Memory B cell (primary cell): Measurements from ENCODE around the gene RPS24.
"Not testable (repeated sequence)": the region's sequence is repeated elsewhere in the genome, so short reads cannot be mapped to it uniquely, and the experiment has no call there.

Experiments
- ATAC-seq: fragments of 150-1000 bp; cut with Tn5 transposase; 2 replicates; pipeline ENCODE4 v1.10.0; 2021; ENCODE audit warnings: low read depth, mild to moderate bottlenecking, moderate library complexity
- DNase-seq, 2 donors: peaks; one replicate each; pipeline ENCODE4 v3.0.0; 2022; ENCODE audit warnings: low spot score in 2 of 2
- H3K27ac Mint-ChIP-seq: one replicate; pipeline ENCODE4 v1.8.0; 2022; ENCODE audit warnings: mild to moderate bottlenecking, moderate library complexity, mixed read lengths
- H3K27me3 Mint-ChIP-seq: one replicate; pipeline ENCODE4 v1.8.0; 2022; ENCODE audit warnings: mixed read lengths
- H3K36me3 Mint-ChIP-seq: one replicate; pipeline ENCODE4 v1.8.0; 2022; ENCODE audit warnings: mild to moderate bottlenecking, mixed read lengths
- H3K4me1 Mint-ChIP-seq: one replicate; pipeline ENCODE4 v1.8.0; 2022; ENCODE audit warnings: mixed read lengths
- H3K4me3 Mint-ChIP-seq: one replicate; pipeline ENCODE4 v1.8.0; 2022; ENCODE audit warnings: mild to moderate bottlenecking, moderate library complexity, mixed read lengths
- H3K9me3 Mint-ChIP-seq: one replicate; pipeline ENCODE4 v1.8.0; 2022; ENCODE audit warnings: mixed read lengths

Gene RPS24

DNA sequence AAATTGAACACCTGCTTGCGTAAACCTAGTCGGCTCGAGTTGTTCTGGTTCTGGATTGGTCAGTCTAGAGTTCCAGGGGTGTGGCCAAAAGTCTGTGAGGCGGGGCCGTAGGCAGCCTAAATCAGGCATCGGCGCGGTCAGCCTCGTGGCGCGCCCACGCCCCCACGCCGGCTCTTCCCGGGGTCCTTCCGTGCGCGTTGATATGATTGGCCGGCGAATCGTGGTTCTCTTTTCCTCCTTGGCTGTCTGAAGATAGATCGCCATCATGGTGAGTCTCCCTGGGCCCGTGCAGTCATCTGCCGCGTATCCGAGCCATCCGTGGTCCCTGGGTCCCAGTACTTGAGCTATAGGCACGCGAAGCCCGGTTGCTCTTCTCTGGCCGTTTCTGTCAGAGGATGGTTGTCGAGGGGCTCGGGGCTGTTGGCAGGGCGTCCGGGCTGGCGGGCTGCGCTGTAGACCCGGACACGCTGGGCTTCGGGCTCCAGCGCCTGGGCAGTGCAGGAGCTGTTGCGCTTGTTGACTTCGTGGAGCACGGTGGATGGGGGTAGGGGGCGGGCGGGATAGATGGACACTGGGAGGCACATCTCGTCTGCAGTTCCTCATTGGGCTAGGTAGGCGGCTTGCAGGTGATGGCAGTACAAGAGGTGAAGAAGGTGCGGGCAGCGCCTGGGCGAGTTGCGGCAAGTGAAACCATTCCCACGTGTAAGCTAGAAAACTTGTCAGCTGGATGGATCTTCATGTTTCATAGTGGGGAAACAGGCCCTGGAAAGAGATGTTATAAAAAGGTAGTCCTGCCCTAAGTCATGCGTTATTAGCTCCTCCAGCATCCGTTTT lies at the start of gene RPS24:
RPS24 (plus strand) TSS at position 227 of the 834 bp plus-strand sequence; CDS start at position 266, 39 bp downstream.
- Mint-ChIP-seq H3K4me3 (peak within 1 kb of the TSS; percentile 90), H3K27me3 (no peaks in the 10 kb centered on the region), H3K9me3 (peaks cover 1% of the 10 kb centered on the region), H3K4me1 (peaks cover 33% of the 10 kb centered on the region), H3K36me3 (peaks cover 13% of the 10 kb centered on the region), H3K27ac (peak within 1 kb of the TSS; percentile 88)
- peak; percentile 85 for ATAC-seq
- peak; percentile 93 to 94 for DNase-seq

DNA sequence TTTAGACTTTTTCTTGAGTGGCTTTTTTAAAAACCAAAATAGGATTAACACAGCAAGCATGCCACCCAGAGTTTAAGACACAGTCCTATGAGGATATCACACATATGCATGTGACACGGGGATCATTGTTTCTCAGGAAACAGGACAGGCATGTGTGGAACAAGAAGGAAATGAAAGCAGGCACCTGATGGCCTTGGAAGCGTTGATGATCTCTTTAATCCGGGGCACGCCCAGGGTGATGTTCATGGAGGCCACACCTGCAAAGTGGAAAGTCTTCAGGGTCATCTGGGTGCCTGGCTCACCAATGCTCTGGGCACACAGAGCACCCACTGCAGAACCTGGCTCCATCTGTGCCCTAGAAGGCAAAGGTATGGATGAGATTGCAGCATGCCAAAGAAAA lies 48.7 kb upstream of the RPS24 start:
- Mint-ChIP-seq H3K4me1 (no peaks in the 10 kb centered on the region), H3K36me3 (peaks cover 30% of the 10 kb centered on the region), H3K9me3 (no peaks in the 10 kb centered on the region), H3K27me3 (no peaks in the 10 kb centered on the region), H3K4me3 (no peak overlapping the region), H3K27ac (no peak overlapping the region)
- DNase-seq (no peak), ATAC-seq (no peak)

DNA sequence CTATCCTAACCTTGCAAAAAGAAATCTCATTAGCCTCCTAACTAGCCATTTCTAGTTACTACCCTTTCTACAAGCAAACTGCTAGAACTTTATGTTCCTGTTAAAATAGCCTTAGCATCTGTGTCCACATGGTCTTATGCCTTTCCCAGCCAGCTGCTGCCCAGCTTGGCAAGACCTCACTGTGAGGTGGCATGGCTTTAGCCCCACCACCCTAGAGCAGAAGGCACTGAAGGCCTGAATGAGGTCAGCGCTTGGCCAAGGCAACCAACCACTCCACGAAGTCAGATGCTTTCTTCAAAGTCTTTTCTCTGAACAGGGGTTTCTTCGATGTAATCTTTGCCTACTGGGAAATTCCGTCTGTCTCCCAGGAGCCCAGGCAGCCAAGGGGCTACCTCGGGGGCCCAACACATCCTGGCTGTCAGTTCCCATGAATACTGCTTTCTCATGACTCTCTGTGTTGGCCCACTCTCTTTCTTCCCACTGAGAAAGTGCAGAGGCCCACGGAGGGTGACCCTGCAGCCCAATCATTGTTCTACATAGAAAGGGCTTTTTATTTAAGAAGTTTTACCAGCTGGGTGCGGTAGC lies 45.9 kb upstream of the RPS24 start:
- no peaks in the 10 kb centered on the region for H3K27me3 Mint-ChIP-seq
- no peak overlapping the region for H3K27ac Mint-ChIP-seq
- H3K9me3 Mint-ChIP-seq: no peaks in the 10 kb centered on the region
- H3K4me1 Mint-ChIP-seq: no peaks in the 10 kb centered on the region
- H3K36me3 Mint-ChIP-seq: peaks cover 31% of the 10 kb centered on the region
- DNase-seq: no peak
- ATAC-seq: no peak
- H3K4me3 Mint-ChIP-seq: no peak overlapping the region

DNA sequence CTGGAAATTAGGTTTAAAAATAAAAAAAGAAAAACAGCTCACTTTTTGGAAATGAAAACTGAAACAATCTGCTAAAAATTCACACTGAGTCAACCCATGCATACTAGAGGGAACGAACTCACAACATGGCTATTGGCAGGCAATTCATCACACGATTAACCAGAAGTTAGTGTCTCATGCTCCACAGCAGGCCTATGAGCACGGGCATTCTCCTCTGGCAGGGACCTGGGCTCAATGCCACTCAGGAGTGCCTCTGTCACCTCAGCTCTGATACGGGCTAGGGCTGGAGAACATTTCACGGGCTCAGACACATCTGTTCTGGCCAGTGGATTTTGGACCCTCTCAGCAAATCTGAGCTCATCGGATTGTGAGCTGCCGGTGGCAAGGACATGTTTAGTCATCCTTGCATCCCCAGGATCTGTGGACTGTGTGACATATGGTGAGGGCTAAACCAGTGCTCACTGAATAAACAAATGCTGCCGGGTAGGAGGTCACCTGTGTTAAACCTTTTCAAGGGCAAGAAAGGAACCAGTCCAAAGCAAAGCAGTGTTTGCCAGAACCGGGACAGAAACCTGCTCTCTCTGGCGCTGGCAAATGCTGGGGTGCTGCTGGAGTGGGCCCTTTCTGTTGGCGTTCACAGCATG lies 44.5 kb upstream of the RPS24 start:
- DNase-seq (no peak), ATAC-seq (no peak)
- H3K4me3 Mint-ChIP-seq: no peak overlapping the region
- no peaks in the 10 kb centered on the region for H3K4me1 Mint-ChIP-seq
- no peaks in the 10 kb centered on the region for H3K27me3 Mint-ChIP-seq
- peaks cover 34% of the 10 kb centered on the region for H3K36me3 Mint-ChIP-seq
- no peak overlapping the region for H3K27ac Mint-ChIP-seq
- H3K9me3 Mint-ChIP-seq: no peaks in the 10 kb centered on the region

DNA sequence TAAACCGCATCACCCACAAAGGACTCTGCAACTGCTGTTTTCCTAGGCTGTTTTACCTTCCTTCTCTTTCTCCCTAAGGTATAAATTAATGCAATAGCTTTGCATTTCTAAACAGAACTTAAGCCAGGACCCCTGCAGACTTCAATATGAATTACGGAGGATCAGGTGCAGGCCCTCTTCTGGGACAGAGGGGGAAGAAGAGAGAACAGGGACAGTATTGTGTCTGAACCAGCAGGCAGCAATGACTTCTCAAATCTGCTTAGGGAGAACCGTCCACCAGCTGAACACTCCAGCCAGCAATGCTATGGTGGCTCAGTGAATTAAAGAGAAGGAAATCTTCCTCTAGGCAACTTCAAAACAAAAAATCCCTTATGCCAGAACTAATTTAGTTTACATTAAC lies 40.0 kb upstream of the RPS24 start:
- H3K9me3 Mint-ChIP-seq: no peaks in the 10 kb centered on the region
- H3K4me3 Mint-ChIP-seq: no peak overlapping the region
- H3K36me3 Mint-ChIP-seq: peaks cover 40% of the 10 kb centered on the region
- no peaks in the 10 kb centered on the region for H3K27me3 Mint-ChIP-seq
- no peak for ATAC-seq
- DNase-seq: no peak
- H3K27ac Mint-ChIP-seq: no peak overlapping the region
- H3K4me1 Mint-ChIP-seq: peaks cover 3% of the 10 kb centered on the region

DNA sequence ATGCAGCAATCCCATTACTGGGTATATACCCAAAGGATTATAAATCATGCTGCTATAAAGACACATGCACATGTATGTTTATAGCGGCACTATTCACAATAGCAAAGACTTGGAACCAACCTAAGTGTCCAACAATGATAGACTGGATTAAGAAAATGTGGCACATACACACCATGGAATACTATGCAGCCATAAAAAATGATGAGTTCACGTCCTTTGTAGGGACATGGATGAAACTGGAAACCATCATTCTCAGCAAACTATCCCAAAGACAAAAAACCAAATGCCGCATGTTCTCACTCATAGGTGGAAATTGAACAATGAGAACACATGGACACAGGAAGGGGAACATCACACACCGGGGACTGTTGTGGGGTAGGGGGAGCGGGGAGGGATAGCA lies 34.9 kb upstream of the RPS24 start:
- not testable (repeated sequence) for ATAC-seq, H3K9me3 Mint-ChIP-seq, H3K27me3 Mint-ChIP-seq, H3K4me3 Mint-ChIP-seq, H3K4me1 Mint-ChIP-seq, DNase-seq, H3K27ac Mint-ChIP-seq
- H3K36me3 Mint-ChIP-seq: peaks cover 41% of the 10 kb centered on the region

DNA sequence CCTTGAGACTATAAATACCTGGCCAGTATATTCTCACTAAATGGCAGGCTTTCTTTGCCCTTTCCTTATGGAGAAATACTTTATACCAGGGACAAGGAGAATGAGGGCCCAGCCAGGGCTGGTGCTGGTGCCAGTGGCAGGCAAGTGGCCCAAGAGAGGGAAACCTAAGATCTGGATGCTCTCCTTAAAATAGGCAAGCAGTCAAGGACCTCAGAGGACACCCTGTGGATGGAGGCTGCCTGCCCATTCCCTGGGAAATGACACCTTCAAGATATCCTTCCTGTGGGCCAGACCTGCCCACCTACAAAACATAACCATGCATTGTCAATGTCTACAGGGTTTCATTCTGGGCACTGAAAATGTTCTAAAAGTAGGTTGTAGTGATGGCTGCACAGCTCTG lies 33.5 kb upstream of the RPS24 start:
- no peak for DNase-seq

DNA sequence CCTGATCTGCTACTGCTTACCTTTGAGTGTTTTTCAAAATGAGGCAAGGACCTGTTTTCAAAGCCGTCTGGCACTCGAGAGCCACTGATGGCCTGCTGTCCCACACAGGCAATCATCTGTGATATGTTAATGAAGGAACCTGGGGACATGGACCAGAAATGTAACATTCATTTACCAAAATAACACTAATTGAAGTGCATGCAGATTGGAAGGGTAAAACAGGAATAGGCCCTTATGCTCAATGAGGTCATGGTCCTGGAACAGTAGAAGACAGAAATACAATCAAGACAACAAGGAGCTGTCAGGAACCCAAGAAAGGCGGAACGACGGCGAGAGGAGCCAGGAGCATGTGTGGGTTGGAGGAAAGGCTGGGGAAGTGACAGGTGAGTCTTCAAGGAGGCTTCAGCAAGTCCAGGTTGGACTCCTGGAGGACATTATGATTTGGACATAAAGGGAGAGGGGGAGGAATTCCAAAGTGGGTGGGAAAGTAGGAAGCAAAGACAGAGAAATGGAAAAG lies 32.6 kb upstream of the RPS24 start:
- no peak for DNase-seq
- Mint-ChIP-seq H3K4me3 (no peak overlapping the region), H3K27me3 (no peaks in the 10 kb centered on the region), H3K9me3 (no peaks in the 10 kb centered on the region), H3K4me1 (peaks cover 3% of the 10 kb centered on the region), H3K27ac (peak overlapping the region; percentile 9), H3K36me3 (peaks cover 47% of the 10 kb centered on the region)
- ATAC-seq: no peak

More for the DNA sequence above, 33.5 kb upstream of the RPS24 start:
- Mint-ChIP-seq H3K27me3 (no peaks in the 10 kb centered on the region), H3K36me3 (peaks cover 42% of the 10 kb centered on the region), H3K9me3 (no peaks in the 10 kb centered on the region), H3K4me3 (no peak overlapping the region), H3K27ac (no peak overlapping the region), H3K4me1 (peaks cover 3% of the 10 kb centered on the region)
- no peak for ATAC-seq

DNA sequence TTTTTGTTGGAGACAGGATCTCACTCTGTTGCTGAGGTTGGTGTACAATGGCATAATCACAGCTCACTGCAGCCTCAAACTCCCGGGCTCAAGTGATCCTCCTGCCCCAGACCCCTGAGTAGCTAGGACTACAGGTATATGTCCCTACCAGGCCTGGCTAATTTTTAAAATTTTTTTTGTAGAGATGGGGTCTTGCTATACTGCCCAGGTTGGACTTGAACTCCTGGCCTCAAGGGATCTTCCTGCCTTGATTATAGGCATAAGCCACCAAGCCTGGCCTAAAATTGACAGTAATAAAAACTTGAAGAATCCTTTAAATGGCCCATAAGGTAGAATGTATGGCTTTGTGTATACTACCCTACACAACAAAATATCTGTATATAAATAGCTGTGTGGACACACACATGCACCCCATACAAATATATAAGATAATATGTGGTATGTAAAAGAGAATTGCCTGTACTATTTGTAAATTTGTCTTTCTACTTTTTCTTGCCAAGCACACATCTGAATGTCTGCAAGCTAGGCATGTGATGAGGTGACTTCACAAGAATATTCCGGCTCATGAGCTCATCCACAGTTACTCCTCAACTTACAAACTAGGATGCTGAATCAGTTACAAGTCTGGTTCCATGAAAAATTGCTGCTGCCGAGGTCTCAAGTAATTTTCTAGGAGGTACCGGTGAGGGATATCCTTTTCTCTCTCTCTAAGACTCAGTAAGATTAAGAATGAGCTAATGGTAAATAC lies 30.9 kb upstream of the RPS24 start:
- H3K27me3 Mint-ChIP-seq: no peaks in the 10 kb centered on the region
- peaks cover 41% of the 10 kb centered on the region for H3K36me3 Mint-ChIP-seq
- no peaks in the 10 kb centered on the region for H3K4me1 Mint-ChIP-seq
- no peak for ATAC-seq
- no peaks in the 10 kb centered on the region for H3K9me3 Mint-ChIP-seq
- H3K27ac Mint-ChIP-seq: no peak overlapping the region
- H3K4me3 Mint-ChIP-seq: no peak overlapping the region
- no peak for DNase-seq

DNA sequence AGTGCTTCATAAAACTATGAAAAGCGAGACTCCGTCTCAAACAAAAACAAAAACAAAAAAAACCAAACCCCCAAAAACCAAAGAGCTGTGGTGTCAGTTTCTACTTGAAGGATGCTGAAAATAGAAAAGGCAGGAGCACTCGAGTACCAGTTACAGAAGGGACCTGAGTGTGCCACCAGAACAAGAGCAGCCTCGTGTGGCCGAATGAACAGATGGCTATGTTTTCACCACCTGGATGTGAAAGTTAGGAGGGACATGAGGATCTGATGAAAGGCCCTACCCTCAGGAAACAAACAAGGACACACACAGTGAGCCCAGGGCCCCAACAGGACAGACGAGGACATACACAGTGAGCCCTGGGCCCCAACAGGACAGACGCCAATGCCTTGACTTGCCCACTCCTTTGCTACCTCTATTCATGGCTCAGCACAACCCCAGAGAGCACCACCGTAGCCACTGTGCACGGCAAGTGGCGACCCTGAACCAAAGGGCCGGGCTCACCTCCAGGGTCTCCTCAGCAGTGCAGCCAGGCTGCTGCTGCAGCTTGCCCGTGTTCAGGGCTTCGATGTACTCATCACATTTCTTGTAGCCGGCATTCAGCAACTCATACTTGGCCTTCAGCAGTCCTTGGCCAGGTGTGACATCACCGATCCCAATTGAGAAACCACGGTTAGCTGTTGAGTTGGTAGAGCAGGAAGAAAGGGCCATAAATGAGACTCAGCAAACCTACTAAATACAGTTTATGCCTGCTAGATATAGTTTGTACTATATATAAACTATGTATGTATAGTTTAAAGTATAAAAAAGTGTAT lies 29.2 kb upstream of the RPS24 start:
- Mint-ChIP-seq H3K27ac (no peak overlapping the region), H3K9me3 (no peaks in the 10 kb centered on the region), H3K27me3 (no peaks in the 10 kb centered on the region), H3K4me1 (no peaks in the 10 kb centered on the region), H3K4me3 (no peak overlapping the region), H3K36me3 (peaks cover 35% of the 10 kb centered on the region)
- DNase-seq (no peak), ATAC-seq (no peak)

DNA sequence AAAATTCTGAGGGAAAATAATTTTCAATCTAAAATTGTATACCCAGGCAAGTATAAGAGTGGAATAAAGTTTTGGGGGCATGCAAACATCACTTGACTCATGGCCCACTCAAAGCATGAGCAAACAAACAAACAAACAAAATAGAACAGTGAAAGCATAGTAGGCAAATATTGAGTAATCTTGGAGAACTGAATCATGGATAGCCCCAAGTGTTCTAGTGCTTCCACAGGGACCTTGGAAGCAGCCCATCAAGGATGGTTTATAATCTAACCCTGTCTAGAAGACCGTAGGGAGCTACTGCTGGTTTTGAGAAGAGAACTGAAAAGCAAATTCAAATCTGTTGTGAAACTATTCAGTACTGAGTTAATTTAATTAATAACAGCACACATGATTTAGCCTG lies 26.5 kb upstream of the RPS24 start:
- Mint-ChIP-seq H3K36me3 (peaks cover 39% of the 10 kb centered on the region), H3K27ac (no peak overlapping the region)
- no peak for ATAC-seq

DNA sequence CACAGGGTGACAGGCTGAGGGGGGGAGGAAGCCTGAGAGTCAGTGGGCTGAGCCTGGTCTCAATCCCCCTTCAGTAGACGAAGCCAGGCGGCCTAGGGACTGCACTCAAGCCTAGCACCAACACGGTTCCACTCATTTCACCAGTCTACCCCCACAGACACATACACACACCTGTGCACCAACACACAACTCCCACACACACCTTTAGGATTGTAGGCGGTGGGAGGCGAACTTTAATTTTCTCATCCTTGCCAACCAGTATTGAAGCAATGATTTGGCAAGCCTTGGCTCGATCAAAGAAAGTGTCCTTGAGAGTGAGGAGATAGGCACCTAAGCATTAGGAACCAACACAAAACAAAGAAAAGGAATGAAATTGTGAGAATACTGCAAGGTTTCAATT lies 24.0 kb upstream of the RPS24 start:
- Mint-ChIP-seq H3K4me3 (no peak overlapping the region), H3K36me3 (peaks cover 38% of the 10 kb centered on the region), H3K9me3 (no peaks in the 10 kb centered on the region), H3K27ac (no peak overlapping the region), H3K4me1 (no peaks in the 10 kb centered on the region), H3K27me3 (no peaks in the 10 kb centered on the region)
- no peak for ATAC-seq
- no peak for DNase-seq

More for the DNA sequence above, 26.5 kb upstream of the RPS24 start:
- Mint-ChIP-seq H3K4me3 (no peak overlapping the region), H3K4me1 (no peaks in the 10 kb centered on the region), H3K9me3 (no peaks in the 10 kb centered on the region), H3K27me3 (no peaks in the 10 kb centered on the region)
- no peak for DNase-seq

DNA sequence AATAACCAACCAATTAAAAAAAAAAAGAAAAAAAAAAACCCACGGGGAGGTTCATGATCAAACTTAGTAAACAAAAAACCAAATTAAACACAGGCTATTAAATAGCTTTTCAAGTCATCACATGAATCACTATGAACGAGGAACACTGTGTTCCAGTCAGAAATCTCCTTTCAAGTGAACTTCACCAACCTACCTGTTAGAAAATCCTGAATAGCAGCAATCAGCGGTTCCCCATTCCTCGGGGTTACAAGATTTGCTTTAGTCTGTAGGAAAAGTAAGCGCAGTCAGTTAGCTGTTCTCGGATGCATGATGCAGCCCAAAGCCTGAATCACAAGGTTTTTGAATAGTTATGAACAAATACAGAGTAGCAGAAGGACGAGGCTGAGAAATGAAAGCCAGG lies 23.4 kb upstream of the RPS24 start:
- no peaks in the 10 kb centered on the region for H3K4me1 Mint-ChIP-seq
- H3K27ac Mint-ChIP-seq: no peak overlapping the region
- H3K9me3 Mint-ChIP-seq: no peaks in the 10 kb centered on the region
- DNase-seq: no peak
- peaks cover 40% of the 10 kb centered on the region for H3K36me3 Mint-ChIP-seq
- no peaks in the 10 kb centered on the region for H3K27me3 Mint-ChIP-seq
- H3K4me3 Mint-ChIP-seq: no peak overlapping the region
- no peak for ATAC-seq
